WTC11 (cell line): ENCODE results near the gene RFX3. TPM values are rescaled to one million over a fixed set of nuclear protein-coding genes. Genes with fewer than 3 reads are reported as not detected.

Experiments used
- ATAC-seq: fragments of 200-7000 bp; cut with Tn5 transposase; 2 replicates; pipeline ENCODE4 v1.10.0; 2021; ENCODE audit warnings: mild to moderate bottlenecking, moderate library complexity
- CTCF ChIA-PET: fragments of 300-600 bp; sonication (Branson Sonifier 250); formaldehyde crosslinking; loops from one replicate; lab custom pipeline; 2021; ENCODE audit warnings: antibody characterized with exemption; lab: Charles Lee
- POLR2A ChIA-PET: fragments of 350-600 bp; sonication (Branson Sonifier 250); formaldehyde crosslinking; loops from one replicate; lab custom pipeline; 2021; ENCODE audit warnings: antibody characterized with exemption; lab: Charles Lee
- DNase-seq: peaks from one replicate; pipeline ENCODE4 v3.0.0; 2021; ENCODE audit warnings: low spot score
- H3K27ac Mint-ChIP-seq: 2 replicates; pipeline ENCODE4 v1.8.0; 2021; ENCODE audit warnings: mixed read lengths
- H3K27me3 Mint-ChIP-seq: 2 replicates; pipeline ENCODE4 v1.8.0; 2021; ENCODE audit warnings: low read depth, mild to moderate bottlenecking, moderate library complexity, mixed read lengths
- H3K36me3 Mint-ChIP-seq: 2 replicates; pipeline ENCODE4 v1.8.0; 2021; ENCODE audit warnings: mixed read lengths
- H3K4me1 Mint-ChIP-seq: 2 replicates; pipeline ENCODE4 v1.8.0; 2022; ENCODE audit warnings: mixed read lengths
- H3K4me3 Mint-ChIP-seq: 2 replicates; pipeline ENCODE4 v1.8.0; 2021; ENCODE audit warnings: mild to moderate bottlenecking, moderate library complexity, mixed read lengths
- H3K9me3 Mint-ChIP-seq: 2 replicates; pipeline ENCODE4 v1.8.0; 2021; ENCODE audit warnings: mixed read lengths
- CREB1 ChIP-seq: sonication (generic); formaldehyde crosslinking; IDR thresholded peaks from 2 replicates; pipeline ENCODE4 v1.8.0; 2023; ENCODE audit warnings: mild to moderate bottlenecking, missing genetic modification reagents
- JUN ChIP-seq: sonication (generic); formaldehyde crosslinking; IDR thresholded peaks from 2 replicates; pipeline ENCODE4 v1.8.0; 2023; ENCODE audit warnings: mild to moderate bottlenecking, missing genetic modification reagents
- MYBL2 ChIP-seq: sonication (generic); formaldehyde crosslinking; IDR thresholded peaks from 2 replicates; pipeline ENCODE4 v1.8.1; 2023; ENCODE audit warnings: mild to moderate bottlenecking, moderate library complexity, missing genetic modification reagents
- OVOL2 ChIP-seq: fragments of 250-450 bp; sonication (Bioruptor Pico); IDR thresholded peaks from 2 replicates; pipeline ENCODE4 v1.9.0; 2021; ENCODE audit warnings: mild to moderate bottlenecking, borderline replicate concordance
- TEAD4 ChIP-seq: sonication (generic); formaldehyde crosslinking; IDR thresholded peaks from 2 replicates; pipeline ENCODE4 v1.8.0; 2022; ENCODE audit warnings: mild to moderate bottlenecking, missing genetic modification reagents
- ZNF121 ChIP-seq: sonication (generic); formaldehyde crosslinking; IDR thresholded peaks from 2 replicates; pipeline ENCODE4 v1.8.0; 2023; ENCODE audit warnings: missing genetic modification reagents
- ZNF423 ChIP-seq: fragments of 250-450 bp; sonication (Bioruptor Pico); IDR thresholded peaks from 2 replicates; pipeline ENCODE4 v2.1.2; 2022; ENCODE audit warnings: mild to moderate bottlenecking, moderate library complexity
- total RNA-seq: library from RNA; stranded (reverse); gene quantifications from 3 replicates; pipeline ENCODE4 v1.2.3, GENCODE V29; 2021
- TF ChIP-seq, protein P1 (sequence below): sonication (generic); formaldehyde crosslinking; IDR thresholded peaks from 2 replicates; pipeline ENCODE4 v1.8.0; 2022; ENCODE audit warnings: mild to moderate bottlenecking, missing genetic modification reagents
- TF ChIP-seq, protein P2 (sequence below): sonication (generic); formaldehyde crosslinking; conservative IDR thresholded peaks from 2 replicates; pipeline ENCODE4 v1.8.1; 2022; ENCODE audit warnings: mild to moderate bottlenecking, missing genetic modification reagents
- TF ChIP-seq, protein P3 (sequence below): sonication (generic); formaldehyde crosslinking; IDR thresholded peaks from 2 replicates; pipeline ENCODE4 v1.8.0; 2023; ENCODE audit warnings: missing genetic modification reagents, mild to moderate bottlenecking, borderline replicate concordance
- TF ChIP-seq, protein P4 (sequence below): sonication (generic); formaldehyde crosslinking; IDR thresholded peaks from 2 replicates; pipeline ENCODE4 v1.8.1; 2022; ENCODE audit warnings: missing genetic modification reagents, borderline replicate concordance
- TF ChIP-seq, protein P5 (sequence below): sonication (generic); formaldehyde crosslinking; IDR thresholded peaks from 2 replicates; pipeline ENCODE4 v1.8.0; 2022; ENCODE audit warnings: mild to moderate bottlenecking, missing genetic modification reagents
- TF ChIP-seq, protein P6 (sequence below): fragments of 250-450 bp; sonication (Bioruptor Pico); IDR thresholded peaks from 2 replicates; pipeline ENCODE4 v2.1.2; 2022; ENCODE audit warnings: mild to moderate bottlenecking, moderate library complexity
- TF ChIP-seq, protein P7 (sequence below): sonication (generic); formaldehyde crosslinking; IDR thresholded peaks from 2 replicates; pipeline ENCODE4 v1.8.1; 2023; ENCODE audit warnings: mild to moderate bottlenecking, missing genetic modification reagents

RFX3 gene
- total RNA-seq, 1 experiment from 2014 or later: 13.7 TPM

DNA sequence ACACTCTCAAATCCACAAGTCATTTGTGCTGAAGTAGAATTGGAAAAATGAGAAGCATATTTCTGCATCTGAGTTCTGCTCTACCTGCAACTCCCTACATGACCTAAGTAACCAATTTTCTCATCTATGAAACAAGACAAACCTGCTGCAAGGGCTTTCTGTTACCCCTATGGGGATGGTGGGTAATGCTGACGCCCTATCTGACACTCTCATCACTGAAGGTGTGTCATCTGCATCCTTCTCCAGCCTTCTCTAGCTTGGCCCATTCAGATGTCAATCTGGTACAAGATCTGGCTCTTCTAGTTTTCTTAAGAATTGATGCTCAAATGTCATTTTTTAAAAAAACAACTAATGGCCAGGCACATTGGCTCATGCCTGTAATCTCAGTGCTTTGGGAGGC lies 73.8 kb downstream of the RFX3 start (continued):
- TF ChIP-seq, protein P1, sequence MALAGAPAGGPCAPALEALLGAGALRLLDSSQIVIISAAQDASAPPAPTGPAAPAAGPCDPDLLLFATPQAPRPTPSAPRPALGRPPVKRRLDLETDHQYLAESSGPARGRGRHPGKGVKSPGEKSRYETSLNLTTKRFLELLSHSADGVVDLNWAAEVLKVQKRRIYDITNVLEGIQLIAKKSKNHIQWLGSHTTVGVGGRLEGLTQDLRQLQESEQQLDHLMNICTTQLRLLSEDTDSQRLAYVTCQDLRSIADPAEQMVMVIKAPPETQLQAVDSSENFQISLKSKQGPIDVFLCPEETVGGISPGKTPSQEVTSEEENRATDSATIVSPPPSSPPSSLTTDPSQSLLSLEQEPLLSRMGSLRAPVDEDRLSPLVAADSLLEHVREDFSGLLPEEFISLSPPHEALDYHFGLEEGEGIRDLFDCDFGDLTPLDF (CRISPR knock-in tag): no peak
- TF ChIP-seq, protein P2, sequence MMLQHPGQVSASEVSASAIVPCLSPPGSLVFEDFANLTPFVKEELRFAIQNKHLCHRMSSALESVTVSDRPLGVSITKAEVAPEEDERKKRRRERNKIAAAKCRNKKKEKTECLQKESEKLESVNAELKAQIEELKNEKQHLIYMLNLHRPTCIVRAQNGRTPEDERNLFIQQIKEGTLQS (CRISPR knock-in tag): no peak
- TF ChIP-seq, all 79 proteins: peak for 0

DNA sequence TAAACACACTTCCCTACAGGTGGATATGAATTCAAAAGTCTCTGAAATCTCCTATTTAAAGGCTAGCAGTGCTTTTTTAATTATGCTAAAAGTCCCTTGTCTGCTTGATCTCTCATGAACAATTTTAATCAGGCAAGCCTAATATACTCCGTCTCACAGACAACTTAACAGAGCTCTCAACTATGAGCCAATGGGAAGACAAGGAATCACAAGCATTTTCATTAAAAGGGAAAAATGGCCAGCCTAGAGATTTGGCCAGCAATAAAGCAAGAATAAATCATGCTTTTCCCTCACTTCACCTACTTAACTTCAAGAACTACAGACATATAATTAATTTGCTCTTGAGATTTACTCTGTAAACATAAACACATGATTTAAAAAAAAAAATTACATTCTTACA lies 78.0 kb downstream of the RFX3 start:
- Mint-ChIP-seq H3K9me3 (0 out of 2 replicates have a peak, but pooled peaks cover 5% of the 10 kb centered on the region), H3K4me1 (no peaks in the 10 kb centered on the region), H3K4me3 (no peak overlapping the region), H3K36me3 (no peaks in the 10 kb centered on the region), H3K27me3 (no peaks in the 10 kb centered on the region), H3K27ac (no peak overlapping the region)
- TF ChIP-seq, protein P3, sequence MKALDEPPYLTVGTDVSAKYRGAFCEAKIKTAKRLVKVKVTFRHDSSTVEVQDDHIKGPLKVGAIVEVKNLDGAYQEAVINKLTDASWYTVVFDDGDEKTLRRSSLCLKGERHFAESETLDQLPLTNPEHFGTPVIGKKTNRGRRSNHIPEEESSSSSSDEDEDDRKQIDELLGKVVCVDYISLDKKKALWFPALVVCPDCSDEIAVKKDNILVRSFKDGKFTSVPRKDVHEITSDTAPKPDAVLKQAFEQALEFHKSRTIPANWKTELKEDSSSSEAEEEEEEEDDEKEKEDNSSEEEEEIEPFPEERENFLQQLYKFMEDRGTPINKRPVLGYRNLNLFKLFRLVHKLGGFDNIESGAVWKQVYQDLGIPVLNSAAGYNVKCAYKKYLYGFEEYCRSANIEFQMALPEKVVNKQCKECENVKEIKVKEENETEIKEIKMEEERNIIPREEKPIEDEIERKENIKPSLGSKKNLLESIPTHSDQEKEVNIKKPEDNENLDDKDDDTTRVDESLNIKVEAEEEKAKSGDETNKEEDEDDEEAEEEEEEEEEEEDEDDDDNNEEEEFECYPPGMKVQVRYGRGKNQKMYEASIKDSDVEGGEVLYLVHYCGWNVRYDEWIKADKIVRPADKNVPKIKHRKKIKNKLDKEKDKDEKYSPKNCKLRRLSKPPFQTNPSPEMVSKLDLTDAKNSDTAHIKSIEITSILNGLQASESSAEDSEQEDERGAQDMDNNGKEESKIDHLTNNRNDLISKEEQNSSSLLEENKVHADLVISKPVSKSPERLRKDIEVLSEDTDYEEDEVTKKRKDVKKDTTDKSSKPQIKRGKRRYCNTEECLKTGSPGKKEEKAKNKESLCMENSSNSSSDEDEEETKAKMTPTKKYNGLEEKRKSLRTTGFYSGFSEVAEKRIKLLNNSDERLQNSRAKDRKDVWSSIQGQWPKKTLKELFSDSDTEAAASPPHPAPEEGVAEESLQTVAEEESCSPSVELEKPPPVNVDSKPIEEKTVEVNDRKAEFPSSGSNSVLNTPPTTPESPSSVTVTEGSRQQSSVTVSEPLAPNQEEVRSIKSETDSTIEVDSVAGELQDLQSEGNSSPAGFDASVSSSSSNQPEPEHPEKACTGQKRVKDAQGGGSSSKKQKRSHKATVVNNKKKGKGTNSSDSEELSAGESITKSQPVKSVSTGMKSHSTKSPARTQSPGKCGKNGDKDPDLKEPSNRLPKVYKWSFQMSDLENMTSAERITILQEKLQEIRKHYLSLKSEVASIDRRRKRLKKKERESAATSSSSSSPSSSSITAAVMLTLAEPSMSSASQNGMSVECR (CRISPR knock-in tag): no peak
- no peak for TF ChIP-seq JUN (CRISPR knock-in tag)
- POLR2A ChIA-PET: no interaction called here
- ATAC-seq: no peak
- CTCF ChIA-PET: no interaction called here
- DNase-seq: no peak

DNA sequence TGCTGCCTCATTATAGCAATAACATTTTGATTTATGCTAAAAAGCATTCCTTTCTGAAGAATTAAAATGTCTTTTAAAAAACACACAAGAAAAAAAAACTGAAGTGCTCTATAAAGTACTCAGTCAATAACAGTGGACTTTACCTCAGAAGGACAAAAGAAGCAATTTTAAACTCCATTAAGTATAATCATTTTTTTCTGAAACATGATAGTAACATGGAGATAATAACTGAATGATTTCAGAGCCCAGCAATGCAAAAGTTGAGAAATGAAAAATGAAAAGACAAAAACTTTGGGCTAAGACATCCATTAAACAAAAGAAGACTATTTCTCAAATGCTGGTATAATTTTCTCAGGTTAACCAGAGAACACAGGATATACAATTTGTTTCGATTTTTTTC lies 78.7 kb downstream of the RFX3 start:
- Mint-ChIP-seq H3K27me3 (no peaks in the 10 kb centered on the region), H3K9me3 (0 out of 2 replicates have a peak, but pooled peaks cover 5% of the 10 kb centered on the region), H3K36me3 (no peaks in the 10 kb centered on the region), H3K27ac (no peak overlapping the region)
- no peak for DNase-seq
- POLR2A ChIA-PET: no interaction called here
- CTCF ChIA-PET: no interaction called here
- ATAC-seq: no peak
- TF ChIP-seq, protein P4, sequence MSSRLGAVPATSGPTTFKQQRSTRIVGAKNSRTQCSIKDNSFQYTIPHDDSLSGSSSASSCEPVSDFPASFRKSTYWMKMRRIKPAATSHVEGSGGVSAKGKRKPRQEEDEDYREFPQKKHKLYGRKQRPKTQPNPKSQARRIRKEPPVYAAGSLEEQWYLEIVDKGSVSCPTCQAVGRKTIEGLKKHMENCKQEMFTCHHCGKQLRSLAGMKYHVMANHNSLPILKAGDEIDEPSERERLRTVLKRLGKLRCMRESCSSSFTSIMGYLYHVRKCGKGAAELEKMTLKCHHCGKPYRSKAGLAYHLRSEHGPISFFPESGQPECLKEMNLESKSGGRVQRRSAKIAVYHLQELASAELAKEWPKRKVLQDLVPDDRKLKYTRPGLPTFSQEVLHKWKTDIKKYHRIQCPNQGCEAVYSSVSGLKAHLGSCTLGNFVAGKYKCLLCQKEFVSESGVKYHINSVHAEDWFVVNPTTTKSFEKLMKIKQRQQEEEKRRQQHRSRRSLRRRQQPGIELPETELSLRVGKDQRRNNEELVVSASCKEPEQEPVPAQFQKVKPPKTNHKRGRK (CRISPR knock-in tag): no peak
- TF ChIP-seq MYBL2 (CRISPR knock-in tag): no peak
- TF ChIP-seq, protein P5, sequence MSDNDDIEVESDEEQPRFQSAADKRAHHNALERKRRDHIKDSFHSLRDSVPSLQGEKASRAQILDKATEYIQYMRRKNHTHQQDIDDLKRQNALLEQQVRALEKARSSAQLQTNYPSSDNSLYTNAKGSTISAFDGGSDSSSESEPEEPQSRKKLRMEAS: no peak
- TF ChIP-seq TEAD4: no peak
- TF ChIP-seq, protein P6, sequence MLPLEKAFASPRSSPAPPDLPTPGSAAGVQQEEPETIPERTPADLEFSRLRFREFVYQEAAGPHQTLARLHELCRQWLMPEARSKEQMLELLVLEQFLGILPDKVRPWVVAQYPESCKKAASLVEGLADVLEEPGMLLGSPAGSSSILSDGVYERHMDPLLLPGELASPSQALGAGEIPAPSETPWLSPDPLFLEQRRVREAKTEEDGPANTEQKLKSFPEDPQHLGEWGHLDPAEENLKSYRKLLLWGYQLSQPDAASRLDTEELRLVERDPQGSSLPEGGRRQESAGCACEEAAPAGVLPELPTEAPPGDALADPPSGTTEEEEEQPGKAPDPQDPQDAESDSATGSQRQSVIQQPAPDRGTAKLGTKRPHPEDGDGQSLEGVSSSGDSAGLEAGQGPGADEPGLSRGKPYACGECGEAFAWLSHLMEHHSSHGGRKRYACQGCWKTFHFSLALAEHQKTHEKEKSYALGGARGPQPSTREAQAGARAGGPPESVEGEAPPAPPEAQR (CRISPR knock-in tag): no peak
- no peak for TF ChIP-seq CREB1 (CRISPR knock-in tag)
- TF ChIP-seq, protein P7, sequence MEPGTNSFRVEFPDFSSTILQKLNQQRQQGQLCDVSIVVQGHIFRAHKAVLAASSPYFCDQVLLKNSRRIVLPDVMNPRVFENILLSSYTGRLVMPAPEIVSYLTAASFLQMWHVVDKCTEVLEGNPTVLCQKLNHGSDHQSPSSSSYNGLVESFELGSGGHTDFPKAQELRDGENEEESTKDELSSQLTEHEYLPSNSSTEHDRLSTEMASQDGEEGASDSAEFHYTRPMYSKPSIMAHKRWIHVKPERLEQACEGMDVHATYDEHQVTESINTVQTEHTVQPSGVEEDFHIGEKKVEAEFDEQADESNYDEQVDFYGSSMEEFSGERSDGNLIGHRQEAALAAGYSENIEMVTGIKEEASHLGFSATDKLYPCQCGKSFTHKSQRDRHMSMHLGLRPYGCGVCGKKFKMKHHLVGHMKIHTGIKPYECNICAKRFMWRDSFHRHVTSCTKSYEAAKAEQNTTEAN: no peak
- TF ChIP-seq ZNF121 (CRISPR knock-in tag): no peak
- no peak for TF ChIP-seq ZNF423
- TF ChIP-seq, protein P1 (CRISPR knock-in tag): no peak
- TF ChIP-seq, protein P3 (CRISPR knock-in tag): no peak
- no peak for TF ChIP-seq OVOL2
- TF ChIP-seq, all 79 proteins: peak for 0
- no peaks in the 10 kb centered on the region for H3K4me1 Mint-ChIP-seq
- no peak overlapping the region for H3K4me3 Mint-ChIP-seq
